WTC11 (cell line): ENCODE results near the gene TAS1R1. TPM values are rescaled to one million over a fixed set of nuclear protein-coding genes. Genes with fewer than 3 reads are reported as not detected.

Source experiments
- ATAC-seq: fragments of 200-7000 bp; cut with Tn5 transposase; 2 replicates; pipeline ENCODE4 v1.10.0; 2021; ENCODE audit warnings: mild to moderate bottlenecking, moderate library complexity
- CTCF ChIA-PET: fragments of 300-600 bp; sonication (Branson Sonifier 250); formaldehyde crosslinking; loops from one replicate; lab custom pipeline; 2021; ENCODE audit warnings: antibody characterized with exemption; lab: Charles Lee
- POLR2A ChIA-PET: fragments of 350-600 bp; sonication (Branson Sonifier 250); formaldehyde crosslinking; loops from one replicate; lab custom pipeline; 2021; ENCODE audit warnings: antibody characterized with exemption; lab: Charles Lee
- DNase-seq: peaks from one replicate; pipeline ENCODE4 v3.0.0; 2021; ENCODE audit warnings: low spot score
- H3K27ac Mint-ChIP-seq: 2 replicates; pipeline ENCODE4 v1.8.0; 2021; ENCODE audit warnings: mixed read lengths
- H3K27me3 Mint-ChIP-seq: 2 replicates; pipeline ENCODE4 v1.8.0; 2021; ENCODE audit warnings: low read depth, mild to moderate bottlenecking, moderate library complexity, mixed read lengths
- H3K36me3 Mint-ChIP-seq: 2 replicates; pipeline ENCODE4 v1.8.0; 2021; ENCODE audit warnings: mixed read lengths
- H3K4me1 Mint-ChIP-seq: 2 replicates; pipeline ENCODE4 v1.8.0; 2022; ENCODE audit warnings: mixed read lengths
- H3K4me3 Mint-ChIP-seq: 2 replicates; pipeline ENCODE4 v1.8.0; 2021; ENCODE audit warnings: mild to moderate bottlenecking, moderate library complexity, mixed read lengths
- H3K9me3 Mint-ChIP-seq: 2 replicates; pipeline ENCODE4 v1.8.0; 2021; ENCODE audit warnings: mixed read lengths
- ARID4B ChIP-seq: sonication (generic); formaldehyde crosslinking; IDR thresholded peaks from 2 replicates; pipeline ENCODE4 v1.8.0; 2023; ENCODE audit warnings: missing genetic modification reagents, mild to moderate bottlenecking, borderline replicate concordance
- ATF1 ChIP-seq: sonication (generic); formaldehyde crosslinking; IDR thresholded peaks from 2 replicates; pipeline ENCODE4 v1.8.1; 2023; ENCODE audit warnings: mild to moderate bottlenecking, moderate library complexity, missing genetic modification reagents
- ATF2 ChIP-seq: sonication (generic); formaldehyde crosslinking; IDR thresholded peaks from 2 replicates; pipeline ENCODE4 v1.8.1; 2022; ENCODE audit warnings: low read depth, missing genetic modification reagents, borderline replicate concordance
- CREB1 ChIP-seq: sonication (generic); formaldehyde crosslinking; IDR thresholded peaks from 2 replicates; pipeline ENCODE4 v1.8.0; 2023; ENCODE audit warnings: mild to moderate bottlenecking, missing genetic modification reagents
- CREM ChIP-seq: sonication (generic); formaldehyde crosslinking; IDR thresholded peaks from 2 replicates; pipeline ENCODE4 v1.8.1; 2022; ENCODE audit warnings: mild to moderate bottlenecking, missing genetic modification reagents, moderate library complexity
- E2F1 ChIP-seq: sonication (generic); formaldehyde crosslinking; IDR thresholded peaks from 2 replicates; pipeline ENCODE4 v1.8.0; 2022; ENCODE audit warnings: mild to moderate bottlenecking, missing genetic modification reagents
- ESRRA ChIP-seq: sonication (generic); formaldehyde crosslinking; IDR thresholded peaks from 2 replicates; pipeline ENCODE4 v1.8.1; 2022; ENCODE audit warnings: mild to moderate bottlenecking, missing genetic modification reagents, borderline replicate concordance
- GRHL2 ChIP-seq: fragments of 250-450 bp; sonication (Bioruptor Pico); IDR thresholded peaks from 2 replicates; pipeline ENCODE4 v1.8.0; 2022; ENCODE audit warnings: mild to moderate bottlenecking, moderate library complexity; ENCODE audit not compliant: insufficient replicate concordance, severe bottlenecking
- HMGA2 ChIP-seq: fragments of 250-450 bp; sonication (Bioruptor Pico); IDR thresholded peaks from 2 replicates; pipeline ENCODE4 v1.4.0; 2021; ENCODE audit warnings: mild to moderate bottlenecking, moderate library complexity
- HMGXB4 ChIP-seq: sonication (generic); formaldehyde crosslinking; IDR thresholded peaks from 2 replicates; pipeline ENCODE4 v1.8.1; 2023; ENCODE audit warnings: mild to moderate bottlenecking, moderate library complexity, missing genetic modification reagents
- JUN ChIP-seq: sonication (generic); formaldehyde crosslinking; IDR thresholded peaks from 2 replicates; pipeline ENCODE4 v1.8.0; 2023; ENCODE audit warnings: mild to moderate bottlenecking, missing genetic modification reagents
- MAX ChIP-seq: sonication (generic); formaldehyde crosslinking; IDR thresholded peaks from 2 replicates; pipeline ENCODE4 v1.8.0; 2022; ENCODE audit warnings: mild to moderate bottlenecking, missing genetic modification reagents
- NR2C2 ChIP-seq: sonication (generic); formaldehyde crosslinking; IDR thresholded peaks from 2 replicates; pipeline ENCODE4 v1.8.0; 2022; ENCODE audit warnings: mild to moderate bottlenecking, missing genetic modification reagents
- PREB ChIP-seq: sonication (generic); formaldehyde crosslinking; IDR thresholded peaks from 2 replicates; pipeline ENCODE4 v1.8.1; 2022; ENCODE audit warnings: mild to moderate bottlenecking, missing genetic modification reagents, moderate library complexity, borderline replicate concordance
- PRRX2 ChIP-seq: fragments of 250-450 bp; sonication (Bioruptor Pico); IDR thresholded peaks from 2 replicates; pipeline ENCODE4 v1.8.0; 2021; ENCODE audit warnings: mild to moderate bottlenecking
- RELA ChIP-seq: sonication (generic); formaldehyde crosslinking; IDR thresholded peaks from 2 replicates; pipeline ENCODE4 v1.8.1; 2022; ENCODE audit warnings: missing genetic modification reagents, mild to moderate bottlenecking, borderline replicate concordance
- SP1 ChIP-seq: sonication (generic); formaldehyde crosslinking; conservative IDR thresholded peaks from 2 replicates; pipeline ENCODE4 v1.8.1; 2022; ENCODE audit warnings: missing genetic modification reagents
- ZBTB21 ChIP-seq: sonication (generic); formaldehyde crosslinking; IDR thresholded peaks from 2 replicates; pipeline ENCODE4 v1.8.1; 2023; ENCODE audit warnings: mild to moderate bottlenecking, missing genetic modification reagents, borderline replicate concordance
- ZNF263 ChIP-seq: sonication (generic); formaldehyde crosslinking; IDR thresholded peaks from 2 replicates; pipeline ENCODE4 v1.8.1; 2022; ENCODE audit warnings: low read depth, mild to moderate bottlenecking, moderate library complexity, missing genetic modification reagents
- ZNF671 ChIP-seq: fragments of 250-450 bp; sonication (Bioruptor Pico); IDR thresholded peaks from 2 replicates; pipeline ENCODE4 v1.8.0; 2021; ENCODE audit warnings: mild to moderate bottlenecking
- total RNA-seq: library from RNA; stranded (reverse); gene quantifications from 3 replicates; pipeline ENCODE4 v1.2.3, GENCODE V29; 2021

Gene TAS1R1
- total RNA-seq, 1 experiment from 2014 or later: 0.11 TPM

GRCh38 chr1:6627841-6628545 lies 72.9 kb downstream of the TAS1R1 start:
- no peak for DNase-seq
- H3K4me3 Mint-ChIP-seq: peak overlapping the region; percentile 41; the same call in 1 of the 2 replicates
- H3K27ac Mint-ChIP-seq: peak overlapping the region; percentile 9
- no peaks in the 10 kb centered on the region; the same call in 1 of the 2 replicates for H3K27me3 Mint-ChIP-seq
- CTCF ChIA-PET: no interaction called here
- TF ChIP-seq HMGXB4 (CRISPR knock-in tag) (no peak), ZNF263 (CRISPR knock-in tag) (no peak), PREB (no peak), ARID4B (no peak), SP1 (no peak), HMGA2 (CRISPR knock-in tag) (no peak), CREB1 (CRISPR knock-in tag) (no peak), ATF2 (no peak)
- TF ChIP-seq, all 79 proteins: peak for 0
- POLR2A ChIA-PET: no interaction called here
- no peak for ATAC-seq
- H3K9me3 Mint-ChIP-seq: no peaks in the 10 kb centered on the region
- peaks cover 14% of the 10 kb centered on the region for H3K4me1 Mint-ChIP-seq
- H3K36me3 Mint-ChIP-seq: peaks cover 28% of the 10 kb centered on the region

- ChIA-PET CTCF (no interaction called here), POLR2A (no interaction called here)
- Mint-ChIP-seq H3K9me3 (no peaks in the 10 kb centered on the region), H3K4me1 (peaks cover 12% of the 10 kb centered on the region), H3K27me3 (no peaks in the 10 kb centered on the region; the same call in 1 of the 2 replicates), H3K4me3 (no peak overlapping the region), H3K36me3 (peaks cover 34% of the 10 kb centered on the region), H3K27ac (no peak overlapping the region)
- ATAC-seq (no peak), DNase-seq (no peak)
- no peak for TF ChIP-seq E2F1 (CRISPR knock-in tag)
- no peak for TF ChIP-seq ESRRA (CRISPR knock-in tag)
- no peak for TF ChIP-seq ATF2
- no peak for TF ChIP-seq NR2C2
- TF ChIP-seq ATF1 (CRISPR knock-in tag): no peak
- no peak for TF ChIP-seq RELA (CRISPR knock-in tag)
- TF ChIP-seq HMGXB4 (CRISPR knock-in tag): no peak
- no peak for TF ChIP-seq SP1
- no peak for TF ChIP-seq ZBTB21 (CRISPR knock-in tag)
- no peak for TF ChIP-seq MAX (CRISPR knock-in tag)
- TF ChIP-seq JUN: no peak
- TF ChIP-seq ZNF263 (CRISPR knock-in tag): no peak
- TF ChIP-seq PRRX2 (CRISPR knock-in tag): no peak
- no peak for TF ChIP-seq GRHL2
- TF ChIP-seq CREM (CRISPR knock-in tag): no peak
- no peak for TF ChIP-seq ZNF671 (CRISPR knock-in tag)
Observed at GRCh38 chr1:6628971-6629479, 73.9 kb downstream of the TAS1R1 start.
